HUES64 (cell line): ENCODE data around the gene TFEB.

Source experiments
- H3K27ac ChIP-seq: 2 replicates; pipeline ENCODE4 v1.7.0; 2013; ENCODE audit warnings: low read depth, low read length, inconsistent platforms
- H3K27me3 ChIP-seq: 2 replicates; pipeline ENCODE4 v1.6.1; 2013; ENCODE audit warnings: mild to moderate bottlenecking, low read length; ENCODE audit not compliant: insufficient read depth
- H3K36me3 ChIP-seq: 2 replicates; pipeline ENCODE4 v1.6.1; 2013; ENCODE audit warnings: mild to moderate bottlenecking, low read length; ENCODE audit not compliant: insufficient read depth
- H3K4me1 ChIP-seq: 2 replicates; pipeline ENCODE4 v1.6.1; 2013; ENCODE audit warnings: mild to moderate bottlenecking, low read length, moderate library complexity; ENCODE audit not compliant: insufficient read depth
- H3K4me3 ChIP-seq: 2 replicates; pipeline ENCODE4 v1.5.1; 2013; ENCODE audit warnings: mild to moderate bottlenecking, low read length, moderate library complexity
- H3K9ac ChIP-seq: 2 replicates; pipeline ENCODE4 v1.6.1; 2013; ENCODE audit warnings: mild to moderate bottlenecking, low read depth, low read length
- H3K9me3 ChIP-seq: 2 replicates; pipeline ENCODE4 v1.6.1; 2013; ENCODE audit warnings: low read depth, low read length; ENCODE audit not compliant: insufficient read depth
- WGBS: fragments of 150-250, 120-280 bp; methylation state at CpG from one replicate; pipeline ENCODE4 v1.1.7; 2013; ENCODE audit warnings: missing lambda C conversion rate; 5-methylcytosine and 5-hydroxymethylcytosine counted together

TFEB gene

GRCh38 chr6:41733707-41734665, 1.4 kb downstream of the TFEB start:
- no peaks in the 10 kb centered on the region for H3K36me3 ChIP-seq
- H3K4me1 ChIP-seq: peaks cover 20% of the 10 kb centered on the region
- no peaks in the 10 kb centered on the region for H3K9me3 ChIP-seq
- no peak overlapping the region for H3K9ac ChIP-seq
- peak overlapping the region; percentile 62 for H3K4me3 ChIP-seq
- WGBS: under 1% methylated on average over 73 of the region's 73 CpGs
- peaks cover 24% of the 10 kb centered on the region for H3K27me3 ChIP-seq
- no peak overlapping the region; the same call in 1 of the 2 replicates for H3K27ac ChIP-seq

GRCh38 chr6:41733360-41733706, 2.1 kb downstream of the TFEB start:
- Histone ChIP-seq H3K4me1 (peaks cover 20% of the 10 kb centered on the region), H3K27me3 (peaks cover 24% of the 10 kb centered on the region), H3K4me3 (peak overlapping the region; percentile 62), H3K9me3 (no peaks in the 10 kb centered on the region), H3K27ac (no peak overlapping the region), H3K9ac (no peak overlapping the region), H3K36me3 (no peaks in the 10 kb centered on the region)
- WGBS: 9% methylated on average over 11 of the region's 11 CpGs

GRCh38 chr6:41732591-41733359, 2.6 kb downstream of the TFEB start:
- Histone ChIP-seq H3K4me3 (peak overlapping the region; percentile 62), H3K27ac (no peak overlapping the region), H3K9ac (no peak overlapping the region), H3K27me3 (peaks cover 24% of the 10 kb centered on the region), H3K9me3 (no peaks in the 10 kb centered on the region), H3K36me3 (no peaks in the 10 kb centered on the region), H3K4me1 (peaks cover 20% of the 10 kb centered on the region)
- WGBS: 44% methylated on average over 8 of the region's 8 CpGs

GRCh38 chr6:41732149-41732548, 3.3 kb downstream of the TFEB start:
- peaks cover 20% of the 10 kb centered on the region for H3K4me1 ChIP-seq
- H3K27me3 ChIP-seq: peaks cover 24% of the 10 kb centered on the region
- H3K36me3 ChIP-seq: no peaks in the 10 kb centered on the region
- no peak overlapping the region for H3K9ac ChIP-seq
- no peaks in the 10 kb centered on the region for H3K9me3 ChIP-seq
- no peak overlapping the region for H3K27ac ChIP-seq
- H3K4me3 ChIP-seq: no peak overlapping the region

GRCh38 chr6:41731561-41732086, 3.8 kb downstream of the TFEB start:
- Histone ChIP-seq H3K4me1 (peaks cover 20% of the 10 kb centered on the region), H3K36me3 (no peaks in the 10 kb centered on the region), H3K4me3 (no peak overlapping the region), H3K27me3 (peaks cover 24% of the 10 kb centered on the region), H3K27ac (no peak overlapping the region), H3K9ac (no peak overlapping the region), H3K9me3 (no peaks in the 10 kb centered on the region)
- WGBS: 94% methylated on average over 7 of the region's 7 CpGs

GRCh38 chr6:41730531-41731436, 4.6 kb downstream of the TFEB start:
- WGBS: 90% methylated on average over 9 of the region's 9 CpGs
- peaks cover 24% of the 10 kb centered on the region for H3K27me3 ChIP-seq
- no peak overlapping the region for H3K9ac ChIP-seq
- H3K4me3 ChIP-seq: no peak overlapping the region
- no peaks in the 10 kb centered on the region for H3K36me3 ChIP-seq
- peaks cover 18% of the 10 kb centered on the region for H3K4me1 ChIP-seq
- no peak overlapping the region for H3K27ac ChIP-seq
- no peaks in the 10 kb centered on the region for H3K9me3 ChIP-seq

- Histone ChIP-seq H3K4me1 (peaks cover 16% of the 10 kb centered on the region), H3K9me3 (no peaks in the 10 kb centered on the region)
- WGBS: 78% methylated on average over 7 of the region's 7 CpGs
Measured at GRCh38 chr6:41729624-41730023, 5.8 kb downstream of the TFEB start.

GRCh38 chr6:41728954-41729353, 6.5 kb downstream of the TFEB start:
- 91% methylated on average over 7 of the region's 7 CpGs for WGBS
- Histone ChIP-seq H3K36me3 (no peaks in the 10 kb centered on the region), H3K4me3 (no peak overlapping the region), H3K9me3 (no peaks in the 10 kb centered on the region), H3K9ac (no peak overlapping the region), H3K4me1 (peaks cover 16% of the 10 kb centered on the region), H3K27ac (no peak overlapping the region), H3K27me3 (peaks cover 17% of the 10 kb centered on the region)

More at GRCh38 chr6:41729624-41730023, 5.8 kb downstream of the TFEB start:
- H3K9ac ChIP-seq: no peak overlapping the region
- H3K27ac ChIP-seq: no peak overlapping the region
- peaks cover 17% of the 10 kb centered on the region for H3K27me3 ChIP-seq
- H3K4me3 ChIP-seq: no peak overlapping the region
- H3K36me3 ChIP-seq: no peaks in the 10 kb centered on the region

- WGBS: 85% methylated on average over 18 of the region's 19 CpGs
- Histone ChIP-seq H3K4me1 (peaks cover 14% of the 10 kb centered on the region), H3K9ac (no peak overlapping the region), H3K27ac (no peak overlapping the region), H3K4me3 (no peak overlapping the region), H3K27me3 (peaks cover 13% of the 10 kb centered on the region), H3K9me3 (no peaks in the 10 kb centered on the region), H3K36me3 (no peaks in the 10 kb centered on the region)
Measured at GRCh38 chr6:41728073-41728936, 7.1 kb downstream of the TFEB start.

GRCh38 chr6:41727705-41728072, 7.7 kb downstream of the TFEB start:
- 91% methylated on average over 3 of the region's 3 CpGs for WGBS
- peaks cover 7% of the 10 kb centered on the region; the same call in 1 of the 2 replicates for H3K27me3 ChIP-seq
- H3K4me1 ChIP-seq: peaks cover 11% of the 10 kb centered on the region
- no peak overlapping the region for H3K4me3 ChIP-seq
- no peak overlapping the region for H3K27ac ChIP-seq
- no peaks in the 10 kb centered on the region for H3K9me3 ChIP-seq
- H3K9ac ChIP-seq: no peak overlapping the region
- H3K36me3 ChIP-seq: no peaks in the 10 kb centered on the region
